Fibroblast of pulmonary artery (primary cell): Measurements from ENCODE around the gene LPP.

ENCODE experiments used
- DNase-seq: peaks from one replicate; pipeline ENCODE4 v3.0.0-alpha.2; 2010; ENCODE audit warnings: low read depth
- H3K4me3 ChIP-seq: replicated peaks from 2 replicates; pipeline ENCODE4 v1.5.1; 2011; ENCODE audit warnings: low read depth, mild to moderate bottlenecking, control low read depth, low read length, moderate library complexity
- TF ChIP-seq, protein P1 (sequence below): IDR thresholded peaks from 2 replicates; pipeline ENCODE4 v1.5.1; 2011; ENCODE audit warnings: mild to moderate bottlenecking, control low read depth, low read length, inconsistent platforms; ENCODE audit errors: missing control alignments

The LPP gene

DNA sequence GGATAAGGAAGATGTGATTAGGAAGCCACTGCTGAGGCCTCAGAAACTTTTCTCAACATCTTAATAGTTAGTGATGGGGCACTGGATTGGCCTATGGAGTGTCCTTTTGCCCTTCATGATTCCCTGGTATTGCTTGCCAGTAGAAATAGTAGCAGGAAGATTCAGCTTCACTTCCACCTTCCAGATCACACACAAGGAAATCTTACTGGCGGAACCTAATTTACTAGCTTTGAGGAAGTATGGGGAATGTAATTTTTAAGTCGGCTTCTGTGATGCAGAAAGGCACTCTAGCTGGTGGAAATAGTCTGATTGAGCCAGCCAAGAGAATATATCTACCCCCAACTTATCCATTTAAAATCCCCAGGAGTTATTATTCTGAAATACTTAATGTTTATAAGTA lies 46.5 kb downstream of the LPP start:
- TF ChIP-seq, protein P1, sequence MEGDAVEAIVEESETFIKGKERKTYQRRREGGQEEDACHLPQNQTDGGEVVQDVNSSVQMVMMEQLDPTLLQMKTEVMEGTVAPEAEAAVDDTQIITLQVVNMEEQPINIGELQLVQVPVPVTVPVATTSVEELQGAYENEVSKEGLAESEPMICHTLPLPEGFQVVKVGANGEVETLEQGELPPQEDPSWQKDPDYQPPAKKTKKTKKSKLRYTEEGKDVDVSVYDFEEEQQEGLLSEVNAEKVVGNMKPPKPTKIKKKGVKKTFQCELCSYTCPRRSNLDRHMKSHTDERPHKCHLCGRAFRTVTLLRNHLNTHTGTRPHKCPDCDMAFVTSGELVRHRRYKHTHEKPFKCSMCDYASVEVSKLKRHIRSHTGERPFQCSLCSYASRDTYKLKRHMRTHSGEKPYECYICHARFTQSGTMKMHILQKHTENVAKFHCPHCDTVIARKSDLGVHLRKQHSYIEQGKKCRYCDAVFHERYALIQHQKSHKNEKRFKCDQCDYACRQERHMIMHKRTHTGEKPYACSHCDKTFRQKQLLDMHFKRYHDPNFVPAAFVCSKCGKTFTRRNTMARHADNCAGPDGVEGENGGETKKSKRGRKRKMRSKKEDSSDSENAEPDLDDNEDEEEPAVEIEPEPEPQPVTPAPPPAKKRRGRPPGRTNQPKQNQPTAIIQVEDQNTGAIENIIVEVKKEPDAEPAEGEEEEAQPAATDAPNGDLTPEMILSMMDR: no peak
- DNase-seq: no peak
- no peak overlapping the region for H3K4me3 ChIP-seq

DNA sequence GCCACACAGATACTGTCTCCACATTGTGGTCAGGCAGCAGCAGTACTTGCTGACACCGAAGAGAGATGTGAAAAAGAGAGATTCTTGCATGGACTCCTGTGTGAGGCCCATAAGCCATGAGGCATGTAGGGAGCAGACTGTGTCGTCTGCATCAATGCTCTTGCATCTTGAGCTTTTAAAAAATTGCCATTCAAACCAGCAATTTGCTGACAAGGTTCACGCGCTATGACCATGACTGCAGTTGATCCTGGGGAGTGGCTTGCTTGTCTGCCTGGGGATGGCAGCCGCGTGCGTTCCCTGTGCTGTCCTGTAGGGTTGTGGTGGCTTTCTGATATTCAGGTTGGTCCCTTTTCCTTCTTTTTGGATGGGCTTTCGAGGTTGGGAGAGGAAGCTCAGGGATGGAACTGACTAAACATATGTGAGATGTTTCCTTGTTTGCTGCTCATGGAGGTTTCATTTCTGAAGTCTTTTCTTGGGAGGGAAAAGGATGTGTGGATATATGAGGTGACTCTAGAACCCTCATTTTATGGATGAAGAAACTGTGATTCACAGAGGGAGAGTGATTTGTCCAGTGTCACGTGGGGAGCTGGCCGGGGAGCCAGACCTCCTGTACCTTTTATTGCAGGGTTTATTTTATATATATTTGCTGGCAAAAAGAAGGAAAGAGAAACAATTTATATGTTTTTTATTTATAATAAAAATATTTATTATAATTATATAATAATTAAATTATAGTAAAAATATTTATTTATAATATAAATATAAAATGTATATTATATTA lies 48.6 kb downstream of the LPP start:
- DNase-seq: no peak
- TF ChIP-seq, protein P1: no peak
- H3K4me3 ChIP-seq: no peak overlapping the region

DNA sequence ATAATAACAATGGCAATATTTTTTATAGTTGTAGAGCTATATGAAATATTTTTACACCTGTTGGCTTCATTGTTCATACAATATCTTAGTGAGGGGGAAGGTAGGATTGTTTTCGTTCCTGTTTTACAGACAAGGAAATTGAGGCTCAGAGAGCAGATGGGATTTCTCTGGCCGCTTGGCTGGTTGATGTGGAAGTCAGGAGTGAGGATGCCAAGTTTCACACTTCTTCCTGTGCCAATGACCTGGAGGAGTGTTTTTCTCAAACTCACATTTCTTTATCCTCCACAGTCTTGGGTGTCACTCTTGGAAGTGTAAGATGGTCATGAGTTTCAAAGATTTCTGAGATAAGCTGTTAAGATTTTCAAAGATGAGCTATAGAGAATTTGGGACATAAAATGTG lies 50.6 kb downstream of the LPP start:
- TF ChIP-seq, protein P1: no peak
- H3K4me3 ChIP-seq: no peak overlapping the region
- DNase-seq: no peak

DNA sequence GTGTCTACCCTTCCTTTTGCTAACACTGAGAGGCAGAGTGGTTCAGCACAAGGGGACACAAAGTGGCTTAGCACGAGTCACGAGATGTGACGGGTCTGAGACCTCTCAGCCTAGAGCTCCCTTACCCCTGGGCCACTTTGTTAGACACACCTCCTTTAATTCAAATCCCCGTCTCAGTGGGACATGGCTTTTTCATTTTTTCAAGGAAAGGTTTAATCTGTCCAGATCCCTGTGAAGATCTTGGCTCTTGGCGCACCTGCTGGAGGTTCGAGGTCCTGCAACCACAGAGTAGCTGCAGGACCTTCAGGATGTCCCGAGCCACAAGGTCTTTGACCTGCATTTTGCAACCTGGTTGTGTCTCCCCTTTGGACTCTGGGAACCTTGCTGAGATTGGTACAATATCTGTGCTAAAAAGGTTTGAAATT lies 52.0 kb downstream of the LPP start:
- no peak for DNase-seq
- TF ChIP-seq, protein P1: no peak
- H3K4me3 ChIP-seq: no peak overlapping the region

DNA sequence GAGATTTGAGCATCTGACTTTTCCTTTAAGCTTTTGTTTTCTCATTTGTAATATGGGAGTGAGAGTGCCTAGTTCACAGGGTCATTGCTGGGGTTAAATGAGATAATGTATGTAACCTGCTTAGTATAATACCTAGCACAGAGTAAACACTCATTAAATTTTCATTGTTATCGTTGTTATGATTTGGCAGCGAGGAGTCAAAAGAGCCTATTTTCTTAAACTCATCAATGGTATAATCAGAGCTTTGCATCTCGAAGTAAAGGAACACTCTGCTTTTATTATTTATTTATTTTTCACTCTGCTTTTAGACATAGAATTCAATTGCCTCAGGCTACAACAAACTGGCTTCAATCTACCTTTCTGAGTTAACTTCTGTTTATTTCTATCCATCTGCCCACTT lies 52.8 kb downstream of the LPP start:
- TF ChIP-seq, protein P1: no peak
- no peak for DNase-seq

DNA sequence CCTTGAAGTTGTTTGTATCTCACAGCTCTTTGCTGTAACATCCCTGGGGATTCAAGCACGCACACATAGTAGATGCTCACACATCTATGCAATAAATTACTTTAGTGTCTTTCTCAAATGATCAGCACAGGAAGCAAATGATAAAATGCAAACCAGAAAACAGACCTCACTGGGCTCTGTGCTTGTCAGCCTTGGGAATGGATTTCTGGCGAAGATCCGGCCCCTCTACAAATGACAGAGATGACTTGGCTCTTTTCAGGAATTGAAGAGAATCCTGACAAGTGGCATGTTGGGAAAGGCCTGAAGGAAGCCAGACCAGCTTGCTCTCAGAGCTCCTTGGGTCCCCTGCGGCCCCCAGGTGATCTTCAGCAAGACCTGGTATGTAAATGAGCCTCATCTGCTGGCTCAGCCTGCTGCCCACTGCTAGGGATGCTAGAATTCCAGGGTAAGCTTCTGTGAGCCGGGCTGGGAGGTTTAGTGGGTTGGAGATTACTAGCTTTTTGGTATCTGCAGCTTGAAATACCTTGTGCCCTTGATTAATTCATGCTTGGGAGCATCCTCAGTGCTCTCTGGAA lies 54.1 kb downstream of the LPP start:
- no peak for DNase-seq
- H3K4me3 ChIP-seq: no peak overlapping the region
- TF ChIP-seq, protein P1: no peak

More for the DNA sequence above, 52.8 kb downstream of the LPP start:
- no peak overlapping the region for H3K4me3 ChIP-seq

DNA sequence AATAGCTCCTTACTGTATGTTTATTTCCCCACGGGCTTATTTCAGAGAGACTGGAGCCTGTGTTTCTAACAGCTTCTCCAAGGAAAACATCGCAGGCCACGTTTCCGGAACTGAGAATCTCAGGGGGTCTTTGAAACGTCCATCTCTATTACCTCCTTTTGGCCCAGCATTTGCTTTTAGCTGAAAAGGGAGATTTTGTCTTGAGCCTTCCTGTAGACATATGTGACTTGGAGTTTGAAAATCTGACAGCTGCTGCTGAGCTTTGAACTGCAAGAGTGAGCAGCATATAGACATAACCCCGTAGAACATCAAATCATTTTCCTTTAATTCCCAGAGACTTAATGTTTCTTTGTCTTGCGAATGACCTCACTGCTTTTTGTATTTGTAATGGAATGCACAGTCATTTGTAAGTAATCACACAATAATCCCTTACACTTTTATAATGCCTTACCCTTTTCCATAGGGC lies 54.6 kb downstream of the LPP start:
- peak; percentile 56 for DNase-seq
- TF ChIP-seq, protein P1: no peak
- H3K4me3 ChIP-seq: no peak overlapping the region
